A549 (cell line): Measurements from ENCODE around the gene TRNT1.

Source experiments
- EP300 ChIP-seq, 2 experiments: fragments of >200 bp; sonication (Bioruptor Twin); formaldehyde crosslinking; IDR thresholded peaks; 2 replicates in 1 of 2; 3 replicates in 1 of 2; pipeline ENCODE4 v1.6.1; 2016 to 2017
- MAFK ChIP-seq: fragments of 450-650 bp; IDR thresholded peaks from 2 replicates; pipeline ENCODE4 v1.6.1; 2014; ENCODE audit not compliant: partially characterized antibody
- MAX ChIP-seq: IDR thresholded peaks from 2 replicates; pipeline ENCODE4 v1.6.1; 2012

- TF ChIP-seq MAX (no peak), EP300 (IDR thresholded peaks at IDR 0.05) (no peak), MAFK (peak; percentile 75)
These were observed 21.5 kb upstream of the TRNT1 start for GRCh38 chr3:3105246-3105645.
